Activated naive CD4-positive, alpha-beta T cell treated with anti-CD3 and anti-CD28 coated beads, Interleukin-2, amount 10 ng/mL, durations not matched to agents 7 days and 5 days (primary cell): ENCODE data around the gene ALX4.

Experiments used
- CTCF ChIA-PET: fragments of 350-600 bp; sonication (Branson Sonifier 250); formaldehyde crosslinking; loops from one replicate; lab custom pipeline; 2021; ENCODE audit warnings: antibody characterized with exemption; lab: Charles Lee
- DNase-seq: peaks from one replicate; pipeline ENCODE4 v3.0.0-alpha.2; 2020
- H3K27ac Mint-ChIP-seq: one replicate; pipeline ENCODE4 v1.8.0; 2021; ENCODE audit warnings: mild to moderate bottlenecking, moderate library complexity, mixed read lengths
- H3K27me3 Mint-ChIP-seq: one replicate; pipeline ENCODE4 v1.8.0; 2021; ENCODE audit warnings: mild to moderate bottlenecking, mixed read lengths
- H3K36me3 Mint-ChIP-seq: one replicate; pipeline ENCODE4 v1.8.0; 2021; ENCODE audit warnings: mixed read lengths
- H3K4me1 Mint-ChIP-seq: one replicate; pipeline ENCODE4 v1.8.0; 2021; ENCODE audit warnings: mixed read lengths
- H3K4me3 Mint-ChIP-seq: one replicate; pipeline ENCODE4 v1.8.0; 2021; ENCODE audit warnings: mild to moderate bottlenecking, moderate library complexity, mixed read lengths
- H3K9me3 Mint-ChIP-seq: one replicate; pipeline ENCODE4 v1.8.0; 2021; ENCODE audit warnings: mixed read lengths

The ALX4 gene

GRCh38 chr11:44226945-44227344 is 83.0 kb downstream of the ALX4 start:
- Mint-ChIP-seq H3K4me1 (peaks cover 10% of the 10 kb centered on the region), H3K4me3 (no peak overlapping the region)
- CTCF ChIA-PET = no interaction called here

GRCh38 chr11:44226490-44226889 is 83.4 kb downstream of the ALX4 start:
- H3K36me3 Mint-ChIP-seq = peaks cover 2% of the 10 kb centered on the region
- peaks cover 10% of the 10 kb centered on the region for H3K4me1 Mint-ChIP-seq
- H3K27ac Mint-ChIP-seq = no peak overlapping the region
- no peak overlapping the region for H3K4me3 Mint-ChIP-seq
- no peaks in the 10 kb centered on the region for H3K27me3 Mint-ChIP-seq
- CTCF ChIA-PET = no interaction called here
- no peak for DNase-seq
- no peaks in the 10 kb centered on the region for H3K9me3 Mint-ChIP-seq

More at GRCh38 chr11:44226945-44227344, 83.0 kb downstream of the ALX4 start:
- H3K27me3 Mint-ChIP-seq = no peaks in the 10 kb centered on the region
- H3K27ac Mint-ChIP-seq = no peak overlapping the region
- no peak for DNase-seq
- H3K9me3 Mint-ChIP-seq = no peaks in the 10 kb centered on the region
- H3K36me3 Mint-ChIP-seq = peaks cover 2% of the 10 kb centered on the region

DNA sequence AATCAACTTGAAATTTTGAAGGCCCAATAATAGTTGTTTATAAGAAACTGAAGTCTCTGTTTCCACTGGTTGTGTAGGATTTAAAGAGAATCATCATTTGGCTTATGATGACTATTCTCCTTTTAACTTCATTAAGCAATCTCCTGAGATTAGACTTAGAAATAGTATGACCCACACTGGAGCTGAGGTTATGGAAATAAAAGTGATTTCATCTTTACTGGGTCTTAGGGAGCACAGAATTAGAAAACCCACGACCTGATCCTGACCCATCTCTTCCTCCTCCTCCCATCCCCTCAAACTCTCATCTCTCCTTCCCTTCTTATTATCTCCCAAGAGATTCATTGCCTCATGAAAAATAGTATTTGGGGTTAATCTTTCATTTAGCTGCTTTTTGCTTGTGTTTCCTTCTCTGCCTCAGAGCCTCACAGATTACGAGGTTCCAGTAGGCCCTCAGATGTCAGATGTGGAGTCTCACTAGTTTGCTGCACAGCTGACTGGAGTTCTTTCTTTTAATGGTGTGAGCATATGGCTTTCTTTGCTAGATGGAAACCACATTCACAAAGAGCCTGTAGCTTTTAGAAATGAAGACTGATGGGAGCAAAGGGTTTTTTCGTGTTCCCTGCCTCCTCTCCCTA is 85.0 kb downstream of the ALX4 start:
- Mint-ChIP-seq H3K4me3 (no peak overlapping the region), H3K27me3 (no peaks in the 10 kb centered on the region), H3K27ac (no peak overlapping the region), H3K4me1 (peaks cover 10% of the 10 kb centered on the region), H3K36me3 (peaks cover 2% of the 10 kb centered on the region), H3K9me3 (no peaks in the 10 kb centered on the region)
- DNase-seq = no peak
- CTCF ChIA-PET = interaction anchor here (0.9 kb wide), 1 partner anchor 115 kb away, joined by 3 read pairs; no protein-coding TSS in a partner anchor

DNA sequence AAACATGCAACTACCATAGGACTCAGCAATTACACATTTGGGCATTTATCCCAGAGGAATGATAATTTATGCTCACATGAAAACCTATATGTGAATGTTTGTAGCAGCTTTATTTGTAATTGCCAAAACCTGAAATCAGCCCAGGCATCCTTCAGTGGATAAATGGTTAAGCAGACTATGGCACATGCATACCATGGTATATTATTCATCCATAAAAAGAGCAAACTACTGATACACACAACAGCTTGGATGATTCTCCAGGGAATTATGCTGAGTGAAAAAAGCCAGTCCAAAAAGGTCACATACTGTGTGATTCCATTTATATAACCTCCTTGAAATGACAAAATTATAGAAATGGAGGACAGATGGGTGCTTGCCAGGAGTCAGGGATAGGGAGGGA is 86.7 kb downstream of the ALX4 start:
- Mint-ChIP-seq H3K4me3 (no peak overlapping the region), H3K4me1 (peaks cover 10% of the 10 kb centered on the region), H3K9me3 (no peaks in the 10 kb centered on the region), H3K27ac (no peak overlapping the region), H3K27me3 (no peaks in the 10 kb centered on the region), H3K36me3 (peaks cover 2% of the 10 kb centered on the region)
- no peak for DNase-seq
- CTCF ChIA-PET = no interaction called here

DNA sequence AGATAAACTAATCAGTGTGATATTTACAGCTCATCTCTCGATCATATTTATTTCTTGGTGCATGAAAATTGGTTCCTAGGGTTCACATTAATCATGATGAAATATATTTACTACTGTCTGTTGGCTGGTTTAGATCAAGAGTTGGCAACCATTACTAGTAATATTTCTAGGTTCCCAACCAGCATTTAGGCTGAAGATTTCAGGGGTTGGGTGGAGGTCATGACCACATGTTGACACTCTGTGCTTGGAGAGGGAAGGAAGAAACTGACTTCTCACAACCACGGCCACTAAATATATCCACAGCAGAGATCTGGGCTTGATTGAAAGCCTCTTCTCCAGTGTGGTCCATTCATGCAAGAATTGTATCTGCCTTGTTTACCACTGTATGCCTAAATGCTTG is 87.9 kb downstream of the ALX4 start:
- CTCF ChIA-PET = no interaction called here
- H3K27me3 Mint-ChIP-seq = no peaks in the 10 kb centered on the region
- H3K36me3 Mint-ChIP-seq = peaks cover 4% of the 10 kb centered on the region
- DNase-seq = no peak
- peaks cover 4% of the 10 kb centered on the region for H3K4me1 Mint-ChIP-seq
- H3K27ac Mint-ChIP-seq = no peak overlapping the region
- H3K9me3 Mint-ChIP-seq = no peaks in the 10 kb centered on the region
- H3K4me3 Mint-ChIP-seq = no peak overlapping the region

GRCh38 chr11:44221456-44221855 is 88.5 kb downstream of the ALX4 start:
- Mint-ChIP-seq H3K27ac (no peak overlapping the region), H3K36me3 (peaks cover 4% of the 10 kb centered on the region), H3K9me3 (no peaks in the 10 kb centered on the region), H3K4me3 (no peak overlapping the region), H3K27me3 (no peaks in the 10 kb centered on the region), H3K4me1 (no peaks in the 10 kb centered on the region)
- CTCF ChIA-PET = interaction anchor here (1.6 kb wide), 1 partner anchor 8 kb away, joined by 3 read pairs; no protein-coding TSS in a partner anchor
- DNase-seq = no peak

DNA sequence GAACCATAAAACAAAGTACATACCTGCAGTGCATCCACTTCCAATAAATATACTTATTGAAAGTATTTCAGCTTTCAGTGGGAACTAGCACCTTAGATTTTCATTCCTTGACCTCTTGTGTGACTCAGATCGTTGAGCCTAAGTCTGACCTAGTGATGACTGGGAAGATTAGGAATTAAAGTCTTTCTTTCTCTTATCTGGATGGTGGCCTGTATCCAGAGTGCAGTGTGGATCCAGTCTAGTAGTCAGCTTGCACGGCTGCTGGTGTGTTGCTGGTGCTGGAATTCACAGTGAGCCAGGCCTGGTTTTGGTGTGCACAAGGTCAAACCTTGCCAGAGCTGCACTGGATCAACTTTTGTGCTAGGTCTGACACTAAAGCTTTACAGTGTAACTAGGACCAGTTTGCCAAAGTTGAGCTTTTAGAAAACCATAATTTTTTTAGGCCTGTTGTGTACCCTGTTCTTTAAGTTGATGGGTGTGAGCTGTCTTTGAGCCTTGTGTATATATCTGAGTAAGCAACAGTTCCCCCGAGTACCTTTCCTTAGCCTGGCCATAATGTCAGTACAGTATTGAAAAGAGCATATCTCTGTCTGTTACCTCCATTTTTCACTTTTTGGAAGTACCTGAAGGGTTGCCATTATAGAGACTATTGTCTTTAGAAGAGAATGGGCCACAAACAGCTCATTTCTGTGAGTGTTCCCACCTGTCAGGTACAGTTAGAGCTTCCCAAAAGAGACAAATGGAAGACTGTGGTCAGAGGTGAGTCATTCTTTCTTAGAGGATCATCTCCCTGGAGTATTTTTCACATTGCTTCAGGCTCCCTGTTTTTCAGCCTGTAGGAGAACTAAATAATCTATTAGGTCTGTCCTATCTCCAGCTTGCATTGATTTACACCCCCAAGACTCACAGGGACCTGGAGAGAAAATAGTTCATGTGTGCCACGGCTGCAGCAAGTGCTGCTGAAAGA is 89.8 kb downstream of the ALX4 start:
- H3K9me3 Mint-ChIP-seq = no peaks in the 10 kb centered on the region
- H3K4me3 Mint-ChIP-seq = no peak overlapping the region
- CTCF ChIA-PET = interaction anchor here (1.6 kb wide), 1 partner anchor 10 kb away, joined by 3 read pairs; no protein-coding TSS in a partner anchor
- H3K27me3 Mint-ChIP-seq = no peaks in the 10 kb centered on the region
- no peak overlapping the region for H3K27ac Mint-ChIP-seq
- H3K4me1 Mint-ChIP-seq = no peaks in the 10 kb centered on the region
- DNase-seq = no peak
- peaks cover 4% of the 10 kb centered on the region for H3K36me3 Mint-ChIP-seq

GRCh38 chr11:44217432-44217831 is 92.5 kb downstream of the ALX4 start:
- Mint-ChIP-seq H3K4me3 (no peak overlapping the region), H3K9me3 (peaks cover 2% of the 10 kb centered on the region), H3K36me3 (peaks cover 5% of the 10 kb centered on the region), H3K4me1 (no peaks in the 10 kb centered on the region), H3K27me3 (no peaks in the 10 kb centered on the region), H3K27ac (no peak overlapping the region)
- CTCF ChIA-PET = no interaction called here
- DNase-seq = no peak

DNA sequence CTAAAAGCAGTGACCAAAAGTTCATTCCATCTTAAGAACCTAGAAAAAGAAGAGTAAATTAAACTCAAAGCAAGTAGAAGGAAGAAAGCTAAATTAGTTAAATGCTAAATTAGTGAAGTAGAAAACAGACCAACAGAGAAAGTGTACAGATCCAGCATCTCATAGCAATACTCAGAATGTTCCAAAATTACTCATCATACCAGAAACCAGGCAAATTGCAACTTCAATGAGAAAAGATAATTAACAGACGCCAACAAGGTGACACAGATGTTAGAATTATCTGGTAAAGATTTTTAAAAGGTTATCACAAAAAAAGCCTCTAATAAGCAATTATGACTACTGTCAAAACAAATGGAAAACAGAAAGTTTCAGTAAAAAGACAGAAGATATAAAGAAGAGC is 96.8 kb downstream of the ALX4 start:
- CTCF ChIA-PET = no interaction called here
- H3K4me1 Mint-ChIP-seq = no peaks in the 10 kb centered on the region
- H3K9me3 Mint-ChIP-seq = peaks cover 3% of the 10 kb centered on the region
- no peak for DNase-seq
- no peak overlapping the region for H3K27ac Mint-ChIP-seq
- no peaks in the 10 kb centered on the region for H3K27me3 Mint-ChIP-seq
- no peak overlapping the region for H3K4me3 Mint-ChIP-seq
- H3K36me3 Mint-ChIP-seq = peaks cover 6% of the 10 kb centered on the region

GRCh38 chr11:44212128-44212527 is 97.8 kb downstream of the ALX4 start:
- H3K9me3 Mint-ChIP-seq = peaks cover 3% of the 10 kb centered on the region
- CTCF ChIA-PET = no interaction called here
- H3K36me3 Mint-ChIP-seq = peaks cover 10% of the 10 kb centered on the region

More at GRCh38 chr11:44212128-44212527, 97.8 kb downstream of the ALX4 start:
- no peak overlapping the region for H3K27ac Mint-ChIP-seq
- no peaks in the 10 kb centered on the region for H3K4me1 Mint-ChIP-seq
- H3K27me3 Mint-ChIP-seq = no peaks in the 10 kb centered on the region
- H3K4me3 Mint-ChIP-seq = no peak overlapping the region
- no peak for DNase-seq
